Muscle layer of colon (tissue), 2 donors: ENCODE data around the gene OTULIN.

Source experiments
- H3K27ac ChIP-seq: one replicate; pipeline ENCODE4 v1.7.0; 2013; ENCODE audit warnings: low read depth, mild to moderate bottlenecking, low read length, moderate library complexity
- H3K27me3 ChIP-seq, 2 donors: one replicate each; pipeline ENCODE4 v1.7.0; 2013; ENCODE audit warnings: low read length in 2 of 2, mild to moderate bottlenecking in 2 of 2; ENCODE audit not compliant: insufficient read depth in 2 of 2, control insufficient read depth in 1 of 2
- H3K36me3 ChIP-seq: one replicate; pipeline ENCODE4 v1.7.0; 2013; ENCODE audit warnings: mild to moderate bottlenecking, low read length; ENCODE audit not compliant: insufficient read depth
- H3K4me1 ChIP-seq: one replicate; pipeline ENCODE4 v1.7.0; 2013; ENCODE audit warnings: mild to moderate bottlenecking, low read length; ENCODE audit not compliant: insufficient read depth
- H3K4me3 ChIP-seq, 2 donors: one replicate each; pipeline ENCODE4 v1.7.0; 2013; ENCODE audit warnings: low read length in 2 of 2, low read depth in 1 of 2, mild to moderate bottlenecking in 1 of 2, moderate library complexity in 1 of 2
- H3K9ac ChIP-seq: one replicate; pipeline ENCODE4 v1.7.0; 2013; ENCODE audit warnings: low read length
- H3K9me3 ChIP-seq: one replicate; pipeline ENCODE4 v1.7.0; 2013; ENCODE audit warnings: mild to moderate bottlenecking, low read length
- donor health status: abdominal sarcoma.
- donor health status: Adenocarcinoma of cecum.

Gene OTULIN

DNA sequence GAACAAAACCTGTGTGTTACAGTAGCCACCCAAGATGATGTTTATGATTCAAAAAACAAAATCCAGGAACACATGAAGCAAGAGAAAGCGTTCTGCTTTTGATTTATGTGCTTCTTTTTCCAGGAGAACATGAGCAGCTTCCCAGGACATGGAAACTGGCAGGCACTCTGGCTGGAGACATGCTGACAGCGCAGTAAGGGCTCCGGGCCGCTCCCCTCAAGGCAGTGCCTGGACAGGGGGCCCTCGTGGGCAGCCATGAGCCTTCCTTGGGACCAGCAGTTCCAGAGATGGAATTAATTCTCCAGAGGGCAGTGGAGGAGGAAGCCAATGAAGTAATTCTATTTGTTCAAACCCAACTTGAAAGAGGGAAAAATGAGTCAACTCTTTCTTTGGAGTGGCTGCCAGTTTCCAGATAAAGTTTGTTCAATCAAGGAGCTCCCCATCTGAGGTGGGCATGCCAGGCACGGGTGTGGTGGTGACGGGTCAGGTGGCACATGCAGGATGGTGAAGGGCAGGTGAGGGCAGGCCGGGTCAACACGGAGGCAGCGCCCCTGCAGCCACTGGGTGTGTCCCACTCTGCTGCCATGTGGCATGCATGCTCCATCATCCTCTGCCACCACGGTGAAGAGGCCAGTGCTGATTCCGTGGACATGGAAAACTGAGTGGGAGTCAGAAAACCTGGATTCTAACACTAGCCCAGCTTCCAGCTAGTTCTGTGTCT, 83.8 kb downstream of the OTULIN start:
- Histone ChIP-seq H3K4me3 (no peak overlapping the region), H3K4me1 (no peaks in the 10 kb centered on the region), H3K27me3 (no peaks in the 10 kb centered on the region), H3K9ac (no peak overlapping the region), H3K9me3 (no peaks in the 10 kb centered on the region), H3K36me3 (peaks cover 6% of the 10 kb centered on the region), H3K27ac (no peak overlapping the region)
